ENCODE results near the gene TCERG1L.

DNA sequence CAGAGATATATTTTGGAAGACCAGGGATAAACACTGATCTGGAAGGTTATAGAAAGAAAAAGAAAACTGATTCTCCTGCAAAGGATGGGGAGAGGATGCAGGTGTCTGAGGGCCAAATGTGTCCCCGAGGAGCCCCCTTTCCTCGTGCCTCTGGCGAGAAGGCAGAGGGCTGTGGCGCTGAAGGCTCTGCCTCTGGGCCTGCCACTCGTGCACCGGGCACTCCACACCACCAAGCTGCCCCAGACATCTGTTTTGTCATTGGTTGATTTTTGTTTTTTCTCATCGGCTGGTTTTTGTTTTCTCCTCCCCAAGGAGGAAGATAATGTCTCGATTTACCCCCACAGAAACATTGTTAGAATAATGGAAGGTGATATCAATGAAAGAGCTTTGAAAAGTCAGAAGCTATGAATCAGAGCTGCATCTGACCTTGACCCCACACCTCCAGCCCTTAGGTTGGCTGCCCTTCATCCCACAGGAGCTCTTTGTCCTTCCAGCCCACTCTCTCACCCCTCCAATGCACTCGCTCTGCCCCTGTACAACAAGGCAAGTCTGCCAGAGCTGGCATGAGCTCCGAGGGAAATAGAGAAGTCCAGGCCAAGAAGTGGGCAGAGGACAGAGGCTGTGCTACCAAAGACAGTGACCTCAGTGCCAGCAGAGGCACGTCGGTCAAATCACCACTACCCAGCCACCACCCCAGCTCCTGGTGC lies 124.8 kb downstream of the TCERG1L start:
- TF ChIP-seq, protein P1, sequence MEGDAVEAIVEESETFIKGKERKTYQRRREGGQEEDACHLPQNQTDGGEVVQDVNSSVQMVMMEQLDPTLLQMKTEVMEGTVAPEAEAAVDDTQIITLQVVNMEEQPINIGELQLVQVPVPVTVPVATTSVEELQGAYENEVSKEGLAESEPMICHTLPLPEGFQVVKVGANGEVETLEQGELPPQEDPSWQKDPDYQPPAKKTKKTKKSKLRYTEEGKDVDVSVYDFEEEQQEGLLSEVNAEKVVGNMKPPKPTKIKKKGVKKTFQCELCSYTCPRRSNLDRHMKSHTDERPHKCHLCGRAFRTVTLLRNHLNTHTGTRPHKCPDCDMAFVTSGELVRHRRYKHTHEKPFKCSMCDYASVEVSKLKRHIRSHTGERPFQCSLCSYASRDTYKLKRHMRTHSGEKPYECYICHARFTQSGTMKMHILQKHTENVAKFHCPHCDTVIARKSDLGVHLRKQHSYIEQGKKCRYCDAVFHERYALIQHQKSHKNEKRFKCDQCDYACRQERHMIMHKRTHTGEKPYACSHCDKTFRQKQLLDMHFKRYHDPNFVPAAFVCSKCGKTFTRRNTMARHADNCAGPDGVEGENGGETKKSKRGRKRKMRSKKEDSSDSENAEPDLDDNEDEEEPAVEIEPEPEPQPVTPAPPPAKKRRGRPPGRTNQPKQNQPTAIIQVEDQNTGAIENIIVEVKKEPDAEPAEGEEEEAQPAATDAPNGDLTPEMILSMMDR (IDR thresholded peaks at IDR 0.05; ENCODE audit: insufficient read depth, low read depth, low read length) = no peak
- no peak for TF ChIP-seq EZH2 (IDR thresholded peaks at IDR 0.05; ENCODE audit: insufficient read depth, low read length)
